Stimulated activated CD4-positive, alpha-beta T cell treated with anti-CD3 and anti-CD28 coated beads, Interleukin-12 subunit alpha, Interleukin-12 subunit beta, amount 100 ng/mL, for 48 hours (primary cell): Measurements from ENCODE around the gene TMEM150B.

Experiments
- DNase-seq, 3 donors: peaks; one replicate each; pipeline ENCODE4 v3.0.0-alpha.2; 2020; ENCODE audit warnings: low read depth in 2 of 3, low spot score in 1 of 3

TMEM150B gene

DNA sequence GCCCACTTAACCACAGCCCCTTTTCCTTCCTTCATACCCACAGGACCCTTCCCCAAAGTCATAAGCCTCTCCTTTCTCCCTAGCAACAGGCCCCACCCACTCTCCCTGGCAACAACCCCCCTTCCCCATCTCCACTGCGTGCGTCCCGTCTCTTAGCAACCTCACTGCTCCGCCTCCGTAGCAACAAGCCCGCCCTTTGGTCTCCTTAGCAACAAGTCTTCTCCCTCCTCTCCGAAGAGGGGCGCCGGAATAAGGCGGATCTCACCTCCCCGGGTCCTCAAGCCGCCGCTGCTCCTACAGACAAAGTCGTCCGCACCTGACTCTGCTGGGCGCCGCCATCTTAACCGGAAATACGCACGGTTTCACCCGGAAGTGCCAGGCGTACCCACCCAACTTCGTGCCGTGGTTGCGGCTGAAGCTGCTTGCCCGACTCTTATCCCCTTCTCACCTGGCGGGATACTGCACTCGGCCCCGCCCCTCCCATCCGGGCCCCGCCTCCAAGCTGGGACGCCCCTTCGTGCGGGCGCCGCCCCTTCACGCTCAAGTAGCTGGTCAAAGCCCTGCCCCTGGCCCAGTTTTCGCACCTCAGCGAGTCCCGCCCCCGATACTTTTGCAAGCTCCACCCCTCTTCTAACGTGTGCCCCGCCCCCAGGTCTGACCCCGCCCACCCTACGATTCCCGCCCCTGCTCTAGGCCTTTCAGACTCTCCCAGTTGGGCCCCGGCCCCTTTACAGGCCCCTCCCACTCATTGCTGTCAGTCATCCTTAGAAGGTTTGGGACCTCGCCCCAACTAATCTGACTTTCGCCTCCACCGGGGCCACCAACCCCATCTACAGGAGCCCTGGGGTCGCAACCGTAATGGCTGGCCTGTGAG lies 45.1 kb downstream of the TMEM150B start, which contains the start of gene HSPBP1:
HSPBP1 (minus strand) TSS at position 341 of the 874 bp plus-strand sequence. CDS start 502 bp downstream, outside the sequence.
- peak; percentile 92 to 98 (median 96) for DNase-seq

DNA sequence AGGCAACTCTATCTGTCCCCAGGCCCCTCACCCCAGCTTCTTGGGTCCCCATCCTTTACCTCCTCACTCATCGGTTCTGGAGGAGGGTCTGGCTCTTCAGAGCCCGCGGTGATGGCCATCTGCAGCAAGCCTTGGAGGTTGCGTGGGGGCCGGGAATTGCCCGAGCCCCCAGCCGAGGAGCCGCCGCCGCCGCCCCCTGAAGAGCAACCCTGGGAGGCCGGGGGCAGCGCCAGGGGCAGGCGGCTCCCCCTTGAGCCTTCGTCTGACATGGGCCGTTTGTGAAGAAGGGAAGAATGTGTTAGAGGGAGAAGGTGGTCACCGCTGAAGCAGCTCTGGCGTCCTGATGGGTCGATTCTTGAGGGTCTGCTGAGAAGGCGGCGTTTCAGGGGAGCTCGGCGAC lies 45.8 kb downstream of the TMEM150B start:
- no peak for DNase-seq

DNA sequence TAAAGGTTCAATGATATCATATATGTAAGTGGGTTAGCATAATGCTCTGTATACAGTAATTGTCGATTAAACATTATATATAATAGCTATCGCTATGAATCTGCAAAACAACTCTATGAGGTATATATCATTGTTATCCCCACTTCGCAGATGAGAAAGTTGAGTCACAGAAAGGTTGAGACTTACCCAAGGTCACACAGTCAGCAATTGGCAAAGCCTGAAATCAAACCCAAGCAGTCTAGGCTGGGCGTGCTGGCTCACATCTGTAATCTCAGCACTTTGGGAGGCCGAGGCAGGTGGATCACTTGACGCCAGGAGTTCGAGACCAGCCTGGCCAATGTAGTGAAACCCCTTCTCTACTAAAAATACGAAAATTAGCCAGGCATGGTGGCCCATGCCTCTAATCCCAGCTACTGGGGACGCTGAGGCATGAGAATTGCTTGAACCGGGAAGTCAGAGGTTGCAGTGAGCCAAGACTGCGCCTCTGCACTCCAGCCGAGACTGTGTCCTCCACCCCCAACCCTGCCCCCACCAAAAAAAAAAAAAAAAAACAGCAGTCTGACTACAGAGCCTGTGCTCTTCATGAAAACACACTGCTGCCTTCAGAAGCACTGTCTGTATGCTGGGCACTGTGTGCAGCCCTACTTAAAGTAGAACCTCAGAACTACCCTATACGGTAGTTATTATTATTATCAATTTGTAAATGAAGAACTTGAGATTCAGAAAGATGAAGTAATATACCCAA lies 46.6 kb downstream of the TMEM150B start:
- no peak for DNase-seq

DNA sequence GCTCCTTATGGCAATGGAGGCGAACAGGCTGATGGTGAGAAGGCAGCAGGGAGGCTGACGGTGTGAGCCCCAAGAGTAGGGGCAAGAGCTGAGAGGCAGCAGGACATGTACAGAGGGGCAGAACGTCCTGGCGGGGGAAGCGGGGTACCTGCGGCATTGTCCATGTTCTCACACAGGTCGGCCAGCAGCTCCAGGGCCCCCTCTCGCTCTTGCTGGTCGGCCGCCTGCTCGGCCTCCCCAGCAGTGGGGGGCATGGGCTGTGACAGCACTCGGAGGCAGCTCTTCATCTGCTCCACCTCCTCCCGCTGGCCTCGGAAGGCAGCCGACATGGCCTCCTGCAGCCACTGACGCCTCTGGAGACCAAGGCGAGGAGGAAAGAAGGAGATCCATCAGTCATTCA lies 47.6 kb downstream of the TMEM150B start:
- DNase-seq = no peak

DNA sequence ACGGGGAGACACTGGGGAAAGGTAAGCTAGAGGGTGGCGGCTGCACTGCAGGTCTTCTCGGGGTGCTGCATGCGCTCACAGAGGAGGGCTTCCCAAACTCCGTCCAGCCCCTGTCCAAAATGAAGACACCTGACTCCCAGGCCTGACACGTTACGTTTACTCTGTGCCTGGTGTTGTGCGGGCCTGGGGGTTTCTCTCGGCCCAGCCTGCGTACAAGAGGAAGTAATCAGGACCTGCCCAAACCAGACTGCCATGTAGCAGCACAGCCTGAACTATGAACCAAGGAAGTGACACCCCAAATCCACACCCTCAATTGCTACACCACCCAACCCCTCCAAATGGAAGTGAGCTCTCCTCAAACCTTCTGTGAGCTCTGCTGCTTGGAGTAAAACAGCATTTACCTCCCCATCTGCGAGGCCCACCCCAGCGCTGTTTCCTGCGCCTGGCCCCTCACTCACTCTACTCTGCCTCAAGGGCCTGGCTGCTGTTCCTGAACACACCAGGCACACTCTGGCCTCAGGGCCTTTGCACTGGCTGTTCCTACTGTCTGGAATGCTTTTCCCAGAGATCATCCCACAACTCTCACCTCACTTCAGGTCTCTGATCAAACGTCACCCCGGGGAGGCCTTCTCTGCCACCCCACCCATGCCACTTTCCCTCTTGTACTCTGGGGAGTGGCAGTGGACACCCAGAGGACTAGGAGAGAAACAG lies 48.3 kb downstream of the TMEM150B start:
- DNase-seq = no peak

DNA sequence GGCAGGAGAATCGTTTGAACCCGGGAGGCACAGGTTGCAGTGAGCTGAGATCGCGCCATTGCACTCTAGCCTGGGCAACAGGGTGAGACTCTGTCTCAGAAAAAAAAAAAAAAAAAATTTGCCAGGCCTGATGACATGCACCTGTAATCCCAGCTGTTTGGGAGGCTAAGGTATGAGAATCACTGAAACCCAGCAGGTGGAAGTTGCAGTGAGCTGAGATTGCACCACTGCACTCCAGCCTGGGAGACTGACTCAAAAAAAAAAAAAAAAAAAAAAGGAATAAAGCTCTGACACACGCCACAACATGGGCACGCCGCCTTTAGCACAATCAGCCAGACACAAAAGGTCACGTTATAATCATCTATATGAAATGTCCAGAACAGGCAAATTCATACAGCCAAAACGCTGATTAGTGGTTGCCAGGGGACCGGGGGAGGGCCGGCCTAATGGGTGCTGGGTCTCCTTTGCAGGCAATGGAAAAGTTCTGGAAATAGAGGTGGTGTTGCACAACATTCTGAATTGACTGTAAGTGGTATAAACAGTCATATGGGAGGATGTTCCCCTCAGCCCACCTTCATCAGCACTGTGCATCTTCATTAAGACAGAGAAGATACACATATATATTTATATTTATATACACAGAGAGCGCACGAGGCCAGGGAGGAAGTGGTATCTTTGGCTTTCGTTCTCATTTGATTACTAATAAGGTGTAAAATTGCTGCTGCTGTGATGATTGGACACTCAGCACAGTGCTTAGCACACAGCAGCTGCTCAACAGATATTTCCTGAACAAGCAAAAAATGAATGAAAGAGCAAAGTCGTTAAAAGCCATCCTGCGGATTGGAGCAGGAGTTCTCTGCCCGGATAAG lies 49.1 kb downstream of the TMEM150B start:
- no peak for DNase-seq

DNA sequence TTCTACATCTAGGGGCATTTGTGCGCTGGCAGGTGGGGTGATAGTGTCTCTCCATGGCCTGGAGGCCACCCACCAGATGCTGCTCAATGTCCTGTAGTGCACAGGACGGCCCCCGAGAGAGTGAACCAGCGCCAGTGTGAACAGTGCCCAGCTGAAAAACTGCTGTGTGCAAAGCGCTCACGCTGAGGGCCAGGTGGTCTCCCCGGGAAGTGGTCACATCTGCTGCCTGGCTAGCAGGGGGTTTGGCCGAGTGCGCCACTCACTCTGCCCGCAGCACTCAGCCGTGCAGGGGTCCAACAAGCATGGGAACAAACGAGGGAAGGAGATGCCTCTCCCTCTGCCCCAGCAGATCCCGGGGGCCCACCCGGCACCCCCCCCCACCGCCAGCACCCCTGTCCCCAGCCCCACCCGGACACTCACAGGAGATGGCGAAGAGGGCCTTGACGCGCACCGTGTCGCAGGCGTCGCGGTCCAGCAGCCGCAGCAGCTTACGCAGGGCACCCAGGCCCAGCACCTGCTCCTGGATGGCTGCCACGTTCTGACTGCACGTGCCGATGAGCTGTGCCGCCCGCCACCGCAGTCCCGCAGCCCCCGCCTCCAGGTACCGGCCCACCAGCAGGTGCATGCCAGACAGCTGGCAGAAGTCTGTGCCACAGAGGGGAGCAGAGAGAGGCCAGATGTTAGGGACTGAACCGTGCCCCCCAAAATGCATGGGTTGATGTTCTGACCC lies 51.0 kb downstream of the TMEM150B start:
- no peak for DNase-seq

DNA sequence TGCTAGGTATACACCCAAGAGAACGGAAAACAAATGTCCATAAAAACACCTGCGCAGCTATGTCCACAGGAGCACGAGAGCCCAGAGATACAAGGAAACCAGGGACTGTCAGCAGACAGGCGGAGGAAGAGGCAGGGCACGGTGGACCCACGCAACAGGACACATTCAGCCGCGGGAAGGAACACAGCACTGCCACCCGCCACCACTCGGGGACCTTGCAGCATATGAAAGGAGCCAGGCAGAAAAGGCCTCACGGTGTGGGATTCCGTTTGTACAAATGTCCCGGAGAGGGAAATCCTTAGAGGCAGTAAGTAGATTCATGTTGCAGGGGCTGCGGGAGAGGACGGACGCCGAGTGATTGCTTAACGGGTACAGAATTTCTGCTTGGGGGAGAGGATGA lies 53.0 kb downstream of the TMEM150B start:
- no peak for DNase-seq

DNA sequence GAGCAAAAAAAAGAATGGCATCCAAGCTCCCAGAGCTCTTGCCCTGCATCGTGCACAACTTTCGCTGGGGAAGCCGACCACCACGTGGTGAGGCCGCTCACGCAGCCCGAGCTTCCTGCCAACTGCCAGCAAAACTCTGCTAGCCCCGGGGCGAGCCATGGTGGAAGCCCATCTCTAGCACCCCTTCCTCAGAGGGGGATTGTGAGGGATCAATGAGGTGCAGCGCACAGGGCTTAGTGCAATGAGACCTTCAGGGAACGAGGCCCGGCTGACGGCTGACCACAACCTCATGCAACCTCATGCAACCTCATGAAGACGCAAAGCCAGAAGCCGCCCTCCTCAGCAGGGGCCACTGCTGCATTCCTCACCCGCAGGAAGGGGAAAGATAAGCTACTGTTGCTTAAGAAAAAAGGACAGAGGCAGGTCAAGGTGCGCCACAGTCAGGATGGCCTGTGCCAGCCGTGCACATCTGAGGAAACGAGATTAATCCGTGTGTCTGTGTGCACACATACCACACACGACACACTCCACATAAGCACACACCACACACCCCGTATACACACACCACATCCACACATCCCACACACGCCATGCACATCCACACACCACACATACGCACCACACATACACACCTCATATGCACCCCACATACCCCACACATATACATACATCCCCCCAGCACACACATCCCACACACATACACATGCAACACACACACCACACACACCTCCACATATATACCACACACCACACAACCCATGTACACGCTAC lies 54.8 kb downstream of the TMEM150B start:
- DNase-seq = no peak

DNA sequence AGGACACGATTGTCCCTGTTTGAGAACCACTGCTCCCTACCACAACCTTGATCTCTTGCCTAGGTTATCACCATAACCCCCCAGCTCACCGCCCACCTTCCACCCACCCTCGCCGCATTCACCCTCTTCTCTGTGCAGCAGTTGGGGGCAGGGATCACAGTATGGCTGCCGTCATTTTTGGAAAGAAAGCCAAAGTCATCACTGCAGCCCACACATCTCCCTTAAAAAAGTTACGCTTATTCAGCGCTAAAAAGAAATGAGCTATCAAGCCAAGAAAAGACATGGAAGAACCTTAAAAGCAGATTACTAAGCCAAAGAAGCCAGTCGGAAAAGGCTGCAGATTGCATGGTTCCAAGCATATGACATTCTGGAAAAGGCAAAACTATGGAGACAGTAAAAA lies 55.8 kb downstream of the TMEM150B start:
- no peak for DNase-seq

DNA sequence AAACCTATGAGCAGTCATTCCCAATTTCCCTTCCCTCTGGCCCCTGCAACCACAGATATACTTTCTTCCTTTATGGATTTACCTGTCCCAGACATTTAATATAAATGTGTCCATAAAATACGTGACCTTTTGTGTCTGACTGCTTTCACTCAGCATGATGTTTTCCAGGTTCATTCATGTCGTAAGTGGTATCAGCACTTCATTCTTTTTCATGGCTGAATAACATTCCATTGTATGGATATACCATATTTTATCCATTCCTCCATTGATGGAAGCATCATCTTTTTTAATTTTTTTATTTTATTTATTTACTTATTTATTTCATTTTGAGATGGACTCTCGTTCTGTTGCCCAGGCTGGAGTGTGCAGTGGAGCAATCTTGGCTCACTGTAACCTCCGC lies 58.3 kb downstream of the TMEM150B start:
- no peak for DNase-seq

DNA sequence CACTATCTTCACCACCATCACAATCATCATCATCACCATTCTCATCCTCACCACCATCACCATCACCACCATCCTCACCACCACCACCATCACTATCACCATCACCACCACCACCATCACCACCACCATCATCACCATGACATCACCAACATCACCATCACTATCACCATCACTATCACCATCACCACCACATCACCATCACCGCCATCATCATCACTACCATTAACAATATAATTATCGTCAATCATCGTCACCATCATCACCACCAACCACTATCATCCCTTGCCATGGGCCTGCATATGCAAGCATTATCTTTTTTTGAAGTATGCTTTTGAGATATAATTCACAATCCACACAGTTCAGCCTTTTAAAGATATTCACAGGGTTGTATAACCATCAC lies 58.7 kb downstream of the TMEM150B start:
- no peak for DNase-seq

DNA sequence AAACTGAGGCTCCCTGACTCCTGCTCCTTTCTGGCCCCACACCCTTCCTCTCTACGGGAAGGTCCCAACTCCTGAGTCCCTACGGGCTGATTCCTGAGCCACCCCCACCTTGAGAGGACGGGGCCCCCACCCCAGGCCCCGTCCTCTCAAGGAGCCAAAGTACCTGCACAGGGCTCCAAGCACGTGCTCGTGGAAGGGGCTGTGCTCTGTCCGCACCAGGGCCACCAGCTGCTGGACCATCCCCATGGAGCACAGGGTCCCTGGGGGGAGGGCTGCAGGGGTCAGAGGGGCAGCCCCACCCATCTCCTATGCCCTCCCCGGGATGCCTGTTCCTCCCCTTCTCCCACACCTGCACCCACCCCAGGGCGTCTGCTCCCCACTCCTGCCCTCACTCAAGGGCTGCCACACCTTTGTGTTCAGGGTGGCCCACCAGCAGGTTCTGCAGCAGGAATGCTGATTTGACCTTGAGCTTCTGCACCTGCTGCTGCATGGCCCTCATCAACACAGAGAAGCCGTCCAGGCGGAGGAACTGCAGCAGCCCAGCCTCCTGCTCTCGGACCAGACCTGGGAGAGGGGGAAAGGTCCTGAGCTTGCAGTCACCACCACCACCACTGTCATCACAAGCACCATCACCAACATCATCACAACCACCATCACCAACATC lies 59.3 kb downstream of the TMEM150B start:
- no peak for DNase-seq

DNA sequence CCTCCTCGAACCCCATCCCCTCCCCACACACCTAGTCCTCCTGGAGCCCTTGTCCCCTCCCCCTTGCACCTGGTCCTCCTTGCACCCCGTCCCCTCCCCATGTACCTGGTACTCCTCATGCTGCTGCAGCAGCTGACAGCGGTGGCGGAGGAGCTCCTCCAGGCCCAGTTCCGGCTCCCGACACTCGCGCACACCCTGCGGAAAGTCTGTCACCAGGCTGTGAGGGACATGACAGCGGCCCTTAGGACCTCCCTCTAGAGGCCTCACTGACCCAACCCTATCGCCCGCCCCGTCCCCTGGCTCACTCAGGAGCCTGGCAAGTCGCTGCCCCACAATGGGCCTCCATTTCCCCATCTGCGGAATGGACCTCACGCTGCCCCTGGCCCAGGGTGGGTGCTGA lies 60.0 kb downstream of the TMEM150B start:
- no peak for DNase-seq

DNA sequence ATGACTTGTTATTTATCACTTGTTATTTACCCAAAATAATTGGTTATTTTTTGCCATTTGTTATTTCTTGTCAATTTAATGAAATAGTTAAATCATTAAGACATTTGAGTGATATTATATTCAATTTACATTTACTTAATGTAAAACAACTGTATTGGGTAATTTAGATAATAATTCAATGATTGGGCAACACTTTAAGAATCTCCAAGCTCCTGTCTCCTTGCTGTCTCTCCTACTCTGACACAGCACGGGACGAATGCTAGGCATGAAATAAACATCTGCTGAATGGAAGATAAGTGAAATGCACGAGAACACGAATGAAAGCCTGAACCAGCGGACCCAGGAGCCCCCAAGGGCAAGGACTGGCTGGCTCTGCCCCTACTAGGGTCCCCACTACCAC lies 60.6 kb downstream of the TMEM150B start:
- no peak for DNase-seq
